Esophagus muscularis mucosa (tissue), 4 donors: ENCODE measurements around the gene POLR3GL.

Source experiments
- CTCF ChIP-seq, 3 experiments: fragments of 200-600 bp in 2 of 3; fragments of 450-650 bp in 1 of 3; sonication (generic) in 2 of 3; IDR thresholded peaks; one replicate each; pipeline ENCODE4 v1.5.1; 2017 to 2019; ENCODE audit warnings: antibody characterized with exemption in 3 of 3, mild to moderate bottlenecking in 2 of 3, moderate library complexity in 1 of 3
- EP300 ChIP-seq: sonication (generic); formaldehyde crosslinking; IDR thresholded peaks from one replicate; pipeline ENCODE4 v1.6.1; 2017; ENCODE audit warnings: antibody characterized with exemption
- POLR2AphosphoS5 ChIP-seq, 2 donors: sonication (generic); formaldehyde crosslinking; IDR thresholded peaks; one replicate each; pipeline ENCODE4 v1.6.1; 2017; ENCODE audit warnings: antibody characterized with exemption in 2 of 2

GRCh38 chr1:145964328-145965118 lies at the start of gene POLR3GL, which contains the start of gene ANKRD34A:
- TF ChIP-seq CTCF (IDR thresholded peaks at IDR 0.05) (no peak), POLR2AphosphoS5 (IDR thresholded peaks at IDR 0.05) (peak in 1 of 2 donors; percentile 99), EP300 (no peak)
